Loucy (cell line): Measurements from ENCODE around the gene PCDHB6.
A peak's percentile ranks its signal among the peaks of the same experiment; 100 is the strongest.
"Not testable (repeated sequence)": the region's sequence is repeated elsewhere in the genome, so short reads cannot be mapped to it uniquely, and the experiment has no call there.

ENCODE experiments used
- H2AFZ ChIP-seq: fragments of 200-600 bp; sonication (generic); 2 replicates; pipeline ENCODE4 v1.6.0; 2016; ENCODE audit warnings: antibody characterized with exemption, mild to moderate bottlenecking, low read length, moderate library complexity
- H3F3A ChIP-seq: fragments of 200-600 bp; 2 replicates; pipeline ENCODE4 v1.6.0; 2016; ENCODE audit warnings: antibody characterized with exemption, low read depth, mild to moderate bottlenecking
- H3K27me3 ChIP-seq: fragments of 200-600 bp; sonication (generic); 2 replicates; pipeline ENCODE4 v1.6.1; 2014; ENCODE audit warnings: low read length, mild to moderate bottlenecking; ENCODE audit not compliant: insufficient read depth, poor library complexity, severe bottlenecking
- H3K36me3 ChIP-seq: fragments of 200-600 bp; sonication (generic); 2 replicates; pipeline ENCODE4 v1.6.1; 2016; ENCODE audit warnings: low read length; ENCODE audit not compliant: insufficient read depth
- H3K4me1 ChIP-seq: fragments of 200-600 bp; sonication (generic); 2 replicates; pipeline ENCODE4 v1.5.1; 2014; ENCODE audit warnings: low read length, mild to moderate bottlenecking; ENCODE audit not compliant: insufficient read depth, poor library complexity, severe bottlenecking
- H3K4me2 ChIP-seq: fragments of 200-600 bp; sonication (generic); 2 replicates; pipeline ENCODE4 v1.6.0; 2014; ENCODE audit warnings: antibody characterized with exemption, low read length, low read depth, mild to moderate bottlenecking; ENCODE audit not compliant: poor library complexity, severe bottlenecking
- H3K4me3 ChIP-seq: fragments of 200-600 bp; sonication (generic); 2 replicates; pipeline ENCODE4 v1.5.1; 2014; ENCODE audit warnings: low read length, mild to moderate bottlenecking, mixed read lengths; ENCODE audit not compliant: poor library complexity, severe bottlenecking
- H3K79me2 ChIP-seq: fragments of 200-600 bp; sonication (generic); 2 replicates; pipeline ENCODE4 v1.6.1; 2014; ENCODE audit warnings: low read length; ENCODE audit not compliant: insufficient read depth
- H3K9ac ChIP-seq: fragments of 200-600 bp; sonication (generic); 2 replicates; pipeline ENCODE4 v1.6.0; 2014; ENCODE audit warnings: mild to moderate bottlenecking, low read depth, low read length, moderate library complexity; ENCODE audit not compliant: poor library complexity, severe bottlenecking
- H3K9me2 ChIP-seq: fragments of 200-600 bp; sonication (generic); replicated peaks from 2 replicates; pipeline ENCODE4 v1.6.1; 2016; ENCODE audit warnings: low read depth, low read length, mixed read lengths
- H3K9me3 ChIP-seq: fragments of 200-600 bp; sonication (generic); 2 replicates; pipeline ENCODE4 v1.6.1; 2014; ENCODE audit warnings: mild to moderate bottlenecking, antibody characterized with exemption, low read length, low read depth; ENCODE audit not compliant: insufficient read depth
- H4K20me1 ChIP-seq: fragments of 200-600 bp; sonication (generic); 2 replicates; pipeline ENCODE4 v1.6.0; 2014; ENCODE audit warnings: antibody characterized with exemption, low read length, mild to moderate bottlenecking; ENCODE audit not compliant: insufficient read depth, poor library complexity, severe bottlenecking
- EZH2phosphoT487 ChIP-seq: fragments of 200-600 bp; IDR thresholded peaks from 2 replicates; pipeline ENCODE4 v1.6.1; 2018; ENCODE audit warnings: antibody characterized with exemption, mild to moderate bottlenecking, moderate library complexity, borderline replicate concordance
- TF ChIP-seq, protein P1 (sequence below): fragments of 200-600 bp; sonication (generic); conservative IDR thresholded peaks from 2 replicates; pipeline ENCODE4 v1.5.1; 2014; ENCODE audit warnings: mild to moderate bottlenecking, antibody characterized with exemption, low read length

The PCDHB6 gene

DNA sequence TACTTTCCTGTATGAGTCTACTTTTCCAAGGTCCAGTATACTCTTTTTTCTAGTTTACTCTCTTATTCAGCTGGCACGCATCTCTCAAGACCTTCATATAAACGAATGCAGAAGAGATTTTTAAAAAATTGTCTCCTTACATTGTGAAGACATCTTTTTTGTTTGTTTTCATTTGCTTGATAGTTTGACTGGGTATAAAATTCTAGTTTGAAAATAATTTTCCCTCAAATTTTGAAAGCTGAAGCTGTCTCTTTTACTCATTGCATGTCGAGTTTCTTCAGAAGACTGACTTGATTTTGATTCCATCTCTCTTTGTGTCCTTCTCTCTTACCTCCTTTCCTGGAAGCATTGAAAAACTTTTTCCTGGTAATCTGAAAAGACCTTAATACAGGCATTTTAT, 46.5 kb downstream of the PCDHB6 start:
- Histone ChIP-seq H3K27me3 (no peaks in the 10 kb centered on the region), H4K20me1 (no peaks in the 10 kb centered on the region), H3K9me3 (no peaks in the 10 kb centered on the region), H3K36me3 (no peaks in the 10 kb centered on the region), H3K4me2 (no peak overlapping the region), H3F3A (no peaks in the 10 kb centered on the region), H3K9me2 (no peaks in the 10 kb centered on the region), H3K4me3 (no peak overlapping the region), H2AFZ (no peak overlapping the region), H3K4me1 (no peaks in the 10 kb centered on the region), H3K9ac (no peak overlapping the region), H3K79me2 (no peaks in the 10 kb centered on the region)
- no peak for TF ChIP-seq EZH2phosphoT487
- TF ChIP-seq, protein P1, sequence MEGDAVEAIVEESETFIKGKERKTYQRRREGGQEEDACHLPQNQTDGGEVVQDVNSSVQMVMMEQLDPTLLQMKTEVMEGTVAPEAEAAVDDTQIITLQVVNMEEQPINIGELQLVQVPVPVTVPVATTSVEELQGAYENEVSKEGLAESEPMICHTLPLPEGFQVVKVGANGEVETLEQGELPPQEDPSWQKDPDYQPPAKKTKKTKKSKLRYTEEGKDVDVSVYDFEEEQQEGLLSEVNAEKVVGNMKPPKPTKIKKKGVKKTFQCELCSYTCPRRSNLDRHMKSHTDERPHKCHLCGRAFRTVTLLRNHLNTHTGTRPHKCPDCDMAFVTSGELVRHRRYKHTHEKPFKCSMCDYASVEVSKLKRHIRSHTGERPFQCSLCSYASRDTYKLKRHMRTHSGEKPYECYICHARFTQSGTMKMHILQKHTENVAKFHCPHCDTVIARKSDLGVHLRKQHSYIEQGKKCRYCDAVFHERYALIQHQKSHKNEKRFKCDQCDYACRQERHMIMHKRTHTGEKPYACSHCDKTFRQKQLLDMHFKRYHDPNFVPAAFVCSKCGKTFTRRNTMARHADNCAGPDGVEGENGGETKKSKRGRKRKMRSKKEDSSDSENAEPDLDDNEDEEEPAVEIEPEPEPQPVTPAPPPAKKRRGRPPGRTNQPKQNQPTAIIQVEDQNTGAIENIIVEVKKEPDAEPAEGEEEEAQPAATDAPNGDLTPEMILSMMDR, result no peak

DNA sequence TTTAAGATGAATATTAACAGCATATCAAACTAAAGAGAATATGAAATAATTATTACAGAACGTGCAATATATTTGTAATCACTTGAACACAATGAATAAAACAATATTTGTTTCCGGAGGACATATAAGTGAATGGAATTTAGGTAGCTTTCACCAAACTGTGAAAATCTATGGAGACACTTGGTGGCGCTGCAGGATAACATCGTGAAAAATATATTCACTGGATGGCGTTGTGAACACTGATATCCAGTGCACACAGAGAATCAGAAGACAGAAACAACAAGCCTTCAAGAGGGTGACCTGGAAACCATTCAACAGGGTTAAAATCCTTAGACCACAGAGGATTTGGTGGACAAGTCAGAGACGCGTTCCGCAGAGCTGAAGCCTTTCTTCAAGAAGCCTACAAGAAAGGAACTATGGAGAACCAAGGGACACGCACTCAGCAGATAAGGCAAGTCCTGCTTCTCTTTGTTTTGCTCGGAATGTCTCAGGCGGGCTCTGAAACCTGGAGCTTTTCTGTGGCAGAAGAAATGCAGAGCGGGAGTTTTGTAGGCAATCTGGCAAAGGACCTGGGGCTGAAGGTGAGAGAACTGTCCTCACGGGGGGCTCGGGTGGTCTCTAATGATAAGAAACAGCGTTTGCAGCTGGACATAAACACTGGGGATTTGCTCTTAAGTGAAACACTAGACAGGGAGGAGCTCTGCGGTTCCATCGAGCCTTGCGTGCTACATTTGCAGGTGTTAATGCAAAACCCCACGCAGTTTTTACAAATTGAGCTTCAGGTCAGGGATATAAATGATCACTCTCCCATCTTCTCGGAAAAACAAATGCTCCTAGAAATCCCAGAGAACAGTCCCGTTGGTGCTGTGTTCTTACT, 49.7 kb downstream of the PCDHB6 start, which contains the start of gene PCDHB11:
Gene PCDHB11, plus strand, starts transcription at position 269 of the 877 bp plus-strand sequence. Its CDS starts 148 bp downstream, at position 417.
- Histone ChIP-seq H3K9me3 (no peaks in the 10 kb centered on the region), H3K27me3 (no peaks in the 10 kb centered on the region), H3K4me2 (no peak within 1 kb of the TSS), H3K9me2 (no peaks in the 10 kb centered on the region), H3K36me3 (no peaks in the 10 kb centered on the region), H4K20me1 (no peaks in the 10 kb centered on the region), H3F3A (no peaks in the 10 kb centered on the region), H3K79me2 (no peaks in the 10 kb centered on the region), H2AFZ (no peak within 1 kb of the TSS), H3K4me1 (no peaks in the 10 kb centered on the region), H3K9ac (no peak within 1 kb of the TSS), H3K4me3 (no peak within 1 kb of the TSS)
- TF ChIP-seq EZH2phosphoT487, result no peak
- TF ChIP-seq, protein P1, result peak; percentile 61

DNA sequence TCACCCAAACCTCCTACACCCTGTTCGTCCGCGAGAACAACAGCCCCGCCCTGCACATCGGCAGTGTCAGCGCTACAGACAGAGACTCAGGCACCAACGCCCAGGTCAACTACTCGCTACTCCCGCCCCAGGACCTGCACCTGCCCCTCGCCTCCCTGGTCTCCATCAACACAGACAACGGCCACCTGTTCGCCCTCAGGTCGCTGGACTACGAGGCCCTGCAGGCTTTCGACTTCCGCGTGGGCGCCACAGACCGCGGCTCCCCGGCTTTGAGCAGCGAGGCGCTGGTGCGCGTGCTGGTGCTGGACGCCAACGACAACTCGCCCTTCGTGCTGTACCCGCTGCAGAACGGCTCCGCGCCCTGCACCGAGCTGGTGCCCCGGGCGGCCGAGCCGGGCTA, 51.3 kb downstream of the PCDHB6 start:
- H3K4me2 ChIP-seq, H3K9me3 ChIP-seq, H3K9me2 ChIP-seq, H3K79me2 ChIP-seq, H3K4me3 ChIP-seq, H2AFZ ChIP-seq, H4K20me1 ChIP-seq, H3K27me3 ChIP-seq, H3F3A ChIP-seq, H3K9ac ChIP-seq, H3K4me1 ChIP-seq, H3K36me3 ChIP-seq: not testable (repeated sequence)

DNA sequence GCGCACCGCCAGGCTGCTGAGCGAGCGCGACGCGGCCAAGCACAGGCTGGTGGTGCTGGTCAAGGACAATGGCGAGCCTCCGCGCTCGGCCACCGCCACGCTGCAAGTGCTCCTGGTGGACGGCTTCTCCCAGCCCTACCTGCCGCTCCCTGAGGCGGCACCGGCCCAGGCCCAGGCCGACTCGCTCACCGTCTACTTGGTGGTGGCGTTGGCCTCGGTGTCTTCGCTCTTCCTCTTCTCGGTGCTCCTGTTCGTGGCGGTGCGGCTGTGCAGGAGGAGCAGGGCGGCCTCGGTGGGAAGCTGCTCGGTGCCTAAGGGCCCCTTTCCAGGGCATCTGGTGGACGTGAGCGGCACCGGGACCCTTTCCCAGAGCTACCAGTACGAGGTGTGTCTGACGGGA, 51.8 kb downstream of the PCDHB6 start:
- not testable (repeated sequence) for H3K4me1 ChIP-seq, H3K9me2 ChIP-seq, H3K4me3 ChIP-seq, H3K79me2 ChIP-seq, H3F3A ChIP-seq, H3K36me3 ChIP-seq, H2AFZ ChIP-seq, H4K20me1 ChIP-seq, H3K4me2 ChIP-seq, H3K9me3 ChIP-seq, H3K9ac ChIP-seq, H3K27me3 ChIP-seq
